ENCODE data around the gene AP2B1. TPM values are rescaled to one million over a fixed set of nuclear protein-coding genes. Genes with fewer than 3 reads are reported as not detected.

AP2B1 gene
- total RNA-seq, 6 donors from 2014 or later, result 52.7 to 140 (median 101) TPM

DNA sequence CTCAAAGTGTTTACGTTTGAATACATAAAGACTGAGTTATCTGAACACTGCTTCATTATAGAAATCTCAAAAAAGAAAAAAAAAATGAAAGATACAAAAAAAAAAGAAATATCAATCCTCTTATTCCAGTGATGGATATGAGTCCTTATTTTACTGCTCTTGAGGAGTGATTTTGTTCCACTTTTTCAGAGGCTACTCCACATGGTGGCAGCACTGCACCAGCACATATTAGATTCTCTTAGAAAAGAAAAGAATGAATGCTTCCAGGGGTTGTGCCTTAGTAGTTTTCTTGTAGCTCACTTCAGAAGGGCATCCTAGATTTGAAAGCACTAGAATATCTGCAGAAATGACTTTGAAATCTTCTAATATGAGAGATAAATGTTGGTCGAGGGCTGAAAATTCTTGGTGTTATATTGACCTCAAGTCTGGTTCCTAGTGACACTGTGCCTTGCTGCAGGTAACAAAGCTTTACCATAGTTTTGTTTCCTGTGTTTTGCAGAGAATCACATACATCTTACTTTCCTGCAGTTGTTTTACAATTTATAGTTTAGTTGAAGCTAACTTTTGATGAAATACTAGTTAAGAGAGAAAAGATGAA lies 25.9 kb downstream of the AP2B1 start:
- no peak for DNase-seq
- no peak for ATAC-seq (ENCODE audit: low FRiP score in 2 of 2)

DNA sequence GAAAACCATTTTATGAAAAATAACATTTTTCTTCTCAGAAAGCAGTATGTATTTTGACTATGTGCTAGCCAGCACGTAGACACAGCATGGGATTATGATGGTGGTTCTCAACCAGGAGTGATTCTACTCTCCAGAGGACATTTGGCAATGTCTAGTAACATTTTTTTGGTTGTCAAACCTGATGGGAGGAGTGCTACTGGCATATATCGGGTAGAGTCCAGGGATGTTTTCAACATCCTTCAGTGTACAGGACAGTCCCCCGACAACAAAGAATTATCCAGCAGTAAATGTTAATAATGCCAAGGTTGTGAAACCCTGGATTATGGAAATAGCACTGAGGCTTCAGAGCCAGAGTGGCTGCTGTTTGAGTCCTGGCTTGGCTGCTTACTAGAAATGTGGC lies 27.7 kb downstream of the AP2B1 start:
- no peak for TF ChIP-seq POLR2AphosphoS5 (IDR thresholded peaks at IDR 0.05)
- TF ChIP-seq POLR2A (IDR thresholded peaks at IDR 0.05), result no peak
- TF ChIP-seq, protein P1, sequence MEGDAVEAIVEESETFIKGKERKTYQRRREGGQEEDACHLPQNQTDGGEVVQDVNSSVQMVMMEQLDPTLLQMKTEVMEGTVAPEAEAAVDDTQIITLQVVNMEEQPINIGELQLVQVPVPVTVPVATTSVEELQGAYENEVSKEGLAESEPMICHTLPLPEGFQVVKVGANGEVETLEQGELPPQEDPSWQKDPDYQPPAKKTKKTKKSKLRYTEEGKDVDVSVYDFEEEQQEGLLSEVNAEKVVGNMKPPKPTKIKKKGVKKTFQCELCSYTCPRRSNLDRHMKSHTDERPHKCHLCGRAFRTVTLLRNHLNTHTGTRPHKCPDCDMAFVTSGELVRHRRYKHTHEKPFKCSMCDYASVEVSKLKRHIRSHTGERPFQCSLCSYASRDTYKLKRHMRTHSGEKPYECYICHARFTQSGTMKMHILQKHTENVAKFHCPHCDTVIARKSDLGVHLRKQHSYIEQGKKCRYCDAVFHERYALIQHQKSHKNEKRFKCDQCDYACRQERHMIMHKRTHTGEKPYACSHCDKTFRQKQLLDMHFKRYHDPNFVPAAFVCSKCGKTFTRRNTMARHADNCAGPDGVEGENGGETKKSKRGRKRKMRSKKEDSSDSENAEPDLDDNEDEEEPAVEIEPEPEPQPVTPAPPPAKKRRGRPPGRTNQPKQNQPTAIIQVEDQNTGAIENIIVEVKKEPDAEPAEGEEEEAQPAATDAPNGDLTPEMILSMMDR (IDR thresholded peaks at IDR 0.05), result no peak
- TF ChIP-seq EP300 (IDR thresholded peaks at IDR 0.05), result no peak
- no peaks in the 10 kb centered on the region for H3K27me3 ChIP-seq
- H3K27ac ChIP-seq, result no peak overlapping the region
- H3K4me3 ChIP-seq, result no peak overlapping the region
- H3K9me3 ChIP-seq, result no peaks in the 10 kb centered on the region
- ATAC-seq (ENCODE audit: low FRiP score in 2 of 2), result no peak
- 89 to 90% methylated on average over 3 of the region's 3 CpGs for WGBS, 2 donors
- no peak for DNase-seq
- H3K4me1 ChIP-seq, result peaks cover 0 to 8% (median 4%) of the 10 kb centered on the region in 4 donors
- peaks cover 5 to 42% (median 16%) of the 10 kb centered on the region in 4 donors for H3K36me3 ChIP-seq

More for the DNA sequence above, 25.9 kb downstream of the AP2B1 start:
- TF ChIP-seq, protein P1 (IDR thresholded peaks at IDR 0.05), result peak in 4 of 6 experiments; percentile 32 to 52 (median 40)
- TF ChIP-seq EP300 (IDR thresholded peaks at IDR 0.05) (no peak), POLR2A (IDR thresholded peaks at IDR 0.05) (no peak)
- Histone ChIP-seq H3K27ac (no peak overlapping the region), H3K4me3 (no peak overlapping the region), H3K36me3 (peaks cover 15 to 57% (median 28%) of the 10 kb centered on the region in 4 donors), H3K4me1 (peaks cover 3 to 8% (median 4%) of the 10 kb centered on the region in 4 donors), H3K9me3 (no peaks in the 10 kb centered on the region), H3K27me3 (no peaks in the 10 kb centered on the region)
- 87% methylated on average over 2 of the region's 2 CpGs for WGBS, 2 donors

DNA sequence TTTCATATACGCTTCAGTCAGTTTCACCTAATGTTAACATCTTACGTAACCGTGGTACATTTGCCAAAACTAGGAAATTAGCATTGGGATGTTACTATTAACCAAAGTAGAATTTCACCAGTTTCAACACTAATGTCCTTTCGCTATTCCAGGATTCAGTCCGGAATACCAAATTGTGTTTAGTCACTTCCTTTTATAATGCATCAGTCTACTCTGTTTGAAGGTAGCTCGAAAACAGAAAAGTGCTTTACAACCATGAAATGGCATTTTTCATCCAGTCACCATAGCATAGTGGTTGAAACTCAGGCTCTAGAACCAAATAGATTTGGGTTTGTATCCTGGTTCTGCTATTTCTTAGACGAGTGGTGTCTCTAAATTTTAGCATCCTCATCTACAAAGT lies 29.4 kb downstream of the AP2B1 start:
- Histone ChIP-seq H3K9me3 (no peaks in the 10 kb centered on the region), H3K36me3 (peaks cover 0 to 30% (median 0%) of the 10 kb centered on the region in 4 donors), H3K4me1 (peaks cover 0 to 8% (median 4%) of the 10 kb centered on the region in 4 donors), H3K27ac (no peak overlapping the region), H3K4me3 (no peak overlapping the region), H3K27me3 (no peaks in the 10 kb centered on the region)
- no peak for DNase-seq
- WGBS, 2 donors, result 72 to 82% methylated on average over 7 of the region's 7 CpGs
- TF ChIP-seq POLR2A (IDR thresholded peaks at IDR 0.05), result no peak
- TF ChIP-seq, protein P1 (IDR thresholded peaks at IDR 0.05), result no peak
- TF ChIP-seq POLR2AphosphoS5 (IDR thresholded peaks at IDR 0.05), result no peak
- no peak for TF ChIP-seq EP300 (IDR thresholded peaks at IDR 0.05)
- no peak for ATAC-seq (ENCODE audit: low FRiP score in 2 of 2)

DNA sequence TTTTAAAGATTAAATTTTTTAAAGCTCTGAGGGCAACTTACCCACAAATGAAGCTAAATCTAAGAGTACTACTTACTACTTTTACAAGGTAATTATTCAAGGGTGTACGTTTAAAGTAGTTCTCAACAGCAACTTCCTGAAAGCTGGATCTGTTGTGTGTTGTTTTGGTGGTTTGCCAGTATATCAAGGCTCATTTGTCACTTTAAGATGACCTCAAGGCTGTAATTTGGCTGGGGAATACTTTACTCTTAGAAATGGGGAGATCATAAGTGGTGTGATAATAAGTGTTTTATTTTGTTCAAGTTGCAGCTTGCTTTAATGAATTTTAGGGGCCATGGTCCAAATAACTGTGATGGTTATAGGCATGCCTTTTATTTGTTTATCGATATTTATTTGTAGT lies 30.4 kb downstream of the AP2B1 start:
- DNase-seq, result no peak
- no peak overlapping the region for H3K4me3 ChIP-seq
- H3K36me3 ChIP-seq, result peaks cover 0 to 20% (median 0%) of the 10 kb centered on the region in 4 donors
- H3K9me3 ChIP-seq, result no peaks in the 10 kb centered on the region
- H3K4me1 ChIP-seq, result peaks cover 0 to 8% (median 4%) of the 10 kb centered on the region in 4 donors
- no peak for ATAC-seq (ENCODE audit: low FRiP score in 2 of 2)
- H3K27ac ChIP-seq, result no peak overlapping the region
- WGBS, 2 donors, result 57 to 58% methylated on average over 2 of the region's 2 CpGs
- no peaks in the 10 kb centered on the region for H3K27me3 ChIP-seq
- TF ChIP-seq, protein P1 (IDR thresholded peaks at IDR 0.05), result no peak
- TF ChIP-seq POLR2A (IDR thresholded peaks at IDR 0.05) (no peak), EP300 (IDR thresholded peaks at IDR 0.05) (no peak), POLR2AphosphoS5 (IDR thresholded peaks at IDR 0.05) (no peak)

DNA sequence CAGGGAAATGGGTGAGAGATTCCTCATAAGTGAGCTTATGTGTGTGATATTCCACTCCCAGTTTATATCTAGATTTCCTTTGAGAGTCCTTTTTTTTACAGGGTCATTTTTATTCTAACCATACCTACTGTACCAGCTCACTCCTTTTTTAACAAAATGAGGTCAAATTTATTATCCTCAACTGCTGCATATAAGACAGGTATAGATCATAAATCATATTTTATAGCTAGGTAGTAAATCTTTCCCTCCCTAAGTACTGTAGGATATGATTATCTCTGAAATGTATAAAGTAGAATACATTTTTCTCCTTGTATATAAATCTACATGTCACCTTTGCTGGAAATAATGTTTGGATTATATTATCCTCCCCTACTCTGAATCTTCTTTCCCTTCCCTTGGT lies 31.5 kb downstream of the AP2B1 start:
- ATAC-seq (ENCODE audit: low FRiP score in 2 of 2), result no peak
- no peak for DNase-seq
- Histone ChIP-seq H3K36me3 (peaks cover 0 to 24% (median 1%) of the 10 kb centered on the region in 4 donors), H3K4me1 (peaks cover 0 to 8% (median 4%) of the 10 kb centered on the region in 4 donors), H3K9me3 (no peaks in the 10 kb centered on the region), H3K27me3 (no peaks in the 10 kb centered on the region), H3K27ac (no peak overlapping the region), H3K4me3 (no peak overlapping the region)
- no peak for TF ChIP-seq POLR2A (IDR thresholded peaks at IDR 0.05)
- TF ChIP-seq, protein P1 (IDR thresholded peaks at IDR 0.05), result no peak
- no peak for TF ChIP-seq EP300 (IDR thresholded peaks at IDR 0.05)
- no peak for TF ChIP-seq POLR2AphosphoS5 (IDR thresholded peaks at IDR 0.05)
